ENCODE measurements around the gene OPCML.
A peak's percentile ranks its signal among the peaks of the same experiment; 100 is the strongest.

OPCML gene

DNA sequence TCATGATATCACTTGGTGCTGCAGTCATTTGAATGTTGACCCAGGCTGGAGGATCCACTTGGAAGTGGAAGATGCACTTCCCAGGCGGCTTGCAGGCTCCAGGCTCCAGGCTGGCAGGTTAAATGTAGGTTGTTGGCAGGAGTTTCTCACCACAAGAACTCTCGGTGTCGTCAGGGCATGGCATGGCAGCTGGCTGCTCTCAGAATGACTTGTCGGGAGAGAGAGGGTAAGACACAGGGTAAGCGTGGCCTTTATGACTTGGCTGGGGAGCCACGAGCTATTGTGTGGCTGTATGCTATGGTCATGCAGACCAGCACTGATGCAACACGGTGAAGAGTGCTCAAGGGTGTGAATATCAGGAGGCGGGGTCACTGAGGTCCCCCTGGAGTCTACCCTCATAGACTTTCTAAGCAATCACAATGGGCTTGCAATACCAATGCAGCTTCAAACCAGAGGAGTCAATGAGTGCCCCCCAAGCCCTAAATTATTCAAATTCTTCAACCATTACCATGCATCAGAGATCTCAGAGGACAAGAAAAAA, 1027.7 kb downstream of the OPCML start:
- no peak for DNase-seq

DNA sequence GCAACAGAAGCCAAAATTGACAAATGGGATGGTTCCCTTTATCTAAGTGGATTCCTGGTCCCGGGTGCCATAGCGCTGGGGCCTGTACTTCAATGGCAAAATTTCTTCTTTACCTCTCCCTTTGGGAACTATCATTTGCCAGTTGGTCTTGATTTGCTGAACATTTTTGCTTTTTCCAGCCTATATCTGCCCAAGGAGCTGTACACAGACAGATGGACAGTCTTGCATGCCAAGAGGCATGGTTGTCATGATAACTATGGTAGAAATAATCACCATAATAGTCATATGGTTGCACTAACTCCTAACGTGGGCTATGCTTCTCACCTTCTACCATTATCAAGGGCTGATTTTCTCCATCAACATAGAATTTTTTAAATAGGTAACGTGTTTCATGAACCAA, 1030.9 kb downstream of the OPCML start:
- DNase-seq = no peak

GRCh38 chr11:132499661-132500060, 1032.6 kb downstream of the OPCML start:
- no peak for DNase-seq

GRCh38 chr11:132496341-132496740, 1036.0 kb downstream of the OPCML start:
- no peak for DNase-seq

DNA sequence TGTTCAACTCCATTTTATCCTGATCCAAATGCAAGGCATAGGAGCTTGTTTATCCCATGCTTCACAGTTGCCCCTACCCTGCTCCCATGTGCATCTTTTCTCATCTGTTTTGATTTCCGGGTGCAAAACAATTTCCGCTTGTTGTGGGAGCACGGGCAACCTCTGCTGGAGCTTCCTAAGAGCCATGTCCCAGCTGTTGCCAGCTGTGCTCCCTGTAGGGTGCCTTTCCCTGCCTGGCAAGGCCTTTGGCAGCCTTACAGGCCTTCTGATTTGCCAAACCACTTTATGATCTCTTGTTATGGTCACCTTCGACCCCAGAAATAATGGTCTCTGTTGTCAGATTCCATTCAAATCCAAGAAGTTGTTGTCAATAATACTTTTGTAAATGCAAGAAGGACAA, 1038.5 kb downstream of the OPCML start:
- DNase-seq = no peak

GRCh38 chr11:132490978-132491377, 1041.3 kb downstream of the OPCML start:
- DNase-seq = peak; percentile 71

DNA sequence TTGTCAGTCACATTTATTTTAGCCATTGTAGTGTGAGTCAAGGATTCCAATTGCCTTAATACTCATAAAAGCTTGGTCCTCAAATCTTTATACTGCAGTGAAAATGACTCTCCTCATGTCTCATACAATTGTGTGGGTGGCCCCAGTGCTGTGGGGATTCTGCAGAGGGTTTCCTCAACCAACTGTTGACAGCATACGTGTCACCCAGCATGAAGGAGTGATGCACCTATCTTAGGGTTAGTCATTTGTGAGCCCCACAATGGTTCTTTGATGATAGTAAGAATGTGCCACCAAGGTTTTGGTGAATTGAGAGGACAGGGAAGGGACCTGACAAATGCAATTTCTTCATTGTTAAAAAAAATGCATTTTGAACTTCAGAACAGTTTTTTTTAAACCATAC, 1046.2 kb downstream of the OPCML start:
- DNase-seq = no peak

GRCh38 chr11:132475026-132475425, 1057.3 kb downstream of the OPCML start:
- no peak for DNase-seq

DNA sequence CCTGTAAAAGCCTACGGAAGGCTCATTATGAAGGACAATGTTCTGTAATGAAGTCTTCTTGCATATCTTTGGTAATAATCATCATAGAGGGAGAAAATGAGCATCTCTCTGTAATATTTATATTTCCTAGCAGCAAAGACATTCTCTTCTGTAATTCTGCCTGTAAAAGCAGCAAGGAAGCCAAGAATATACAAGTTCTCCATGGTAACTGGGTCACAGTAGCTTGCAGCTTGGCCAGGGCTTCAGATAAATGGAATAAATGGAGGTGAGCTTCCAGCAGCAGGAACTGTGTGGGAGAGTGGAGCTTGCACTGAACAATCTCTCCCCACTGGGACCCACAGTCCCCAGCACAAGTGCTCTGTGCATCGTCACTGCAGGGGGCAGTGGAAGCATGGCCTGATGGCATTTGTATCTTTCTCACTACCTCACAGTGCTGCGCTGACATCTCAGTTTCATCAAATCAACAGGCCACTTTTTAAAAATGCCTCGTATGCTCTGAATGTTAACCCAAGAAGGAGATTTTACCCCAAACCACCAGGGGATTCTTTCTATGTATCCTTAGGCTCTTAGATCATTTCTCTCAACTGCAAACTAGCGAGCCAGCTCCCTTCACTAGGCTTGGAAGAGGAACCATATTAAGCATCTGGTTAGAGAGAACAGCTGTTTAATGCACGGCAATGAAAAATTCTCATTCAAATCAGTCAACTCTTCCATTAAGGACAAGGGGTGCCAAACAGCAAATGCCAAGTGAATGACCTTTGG, 1059.7 kb downstream of the OPCML start:
- peak; percentile 80 for DNase-seq

GRCh38 chr11:132471466-132471865, 1060.8 kb downstream of the OPCML start:
- DNase-seq = no peak

DNA sequence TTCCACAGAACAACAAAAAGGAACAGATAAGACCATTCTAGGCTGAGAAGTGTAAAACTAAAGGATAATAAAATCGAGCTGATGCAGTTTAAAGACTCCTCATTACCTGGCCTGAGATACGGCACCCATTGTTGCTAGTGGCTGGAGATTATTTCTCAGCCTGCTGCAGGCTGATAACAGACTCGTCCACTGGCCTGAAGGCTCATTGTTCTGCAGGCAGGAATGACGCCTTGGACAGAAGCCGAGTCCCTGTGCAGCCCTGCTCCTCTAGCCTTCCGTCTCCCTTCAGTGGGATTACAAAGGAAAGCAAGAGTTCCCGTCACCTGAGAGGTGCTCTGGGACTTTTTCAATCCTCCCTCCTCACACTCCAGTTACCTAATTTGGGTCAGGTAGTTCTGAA, 1065.3 kb downstream of the OPCML start:
- DNase-seq = no peak

- no peak for DNase-seq
Observed at GRCh38 chr11:132464939-132465338, 1067.4 kb downstream of the OPCML start.

DNA sequence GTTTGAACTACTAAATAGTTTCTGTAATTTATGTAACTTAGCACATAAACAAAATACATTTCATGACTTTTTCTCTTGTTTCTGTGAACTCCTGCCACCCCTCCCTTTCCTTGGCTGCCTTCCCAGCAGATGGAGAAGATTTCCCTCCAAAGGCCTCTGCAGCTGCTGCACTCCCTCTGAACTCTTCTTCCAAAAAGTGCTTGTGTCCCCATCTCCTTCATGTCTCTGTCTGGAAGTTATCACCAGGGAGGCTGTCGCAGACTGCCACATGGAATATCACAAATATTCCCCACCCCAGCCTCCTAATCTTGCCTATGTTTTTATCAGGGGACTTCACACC, 1068.3 kb downstream of the OPCML start:
- peak; percentile 93 for DNase-seq

DNA sequence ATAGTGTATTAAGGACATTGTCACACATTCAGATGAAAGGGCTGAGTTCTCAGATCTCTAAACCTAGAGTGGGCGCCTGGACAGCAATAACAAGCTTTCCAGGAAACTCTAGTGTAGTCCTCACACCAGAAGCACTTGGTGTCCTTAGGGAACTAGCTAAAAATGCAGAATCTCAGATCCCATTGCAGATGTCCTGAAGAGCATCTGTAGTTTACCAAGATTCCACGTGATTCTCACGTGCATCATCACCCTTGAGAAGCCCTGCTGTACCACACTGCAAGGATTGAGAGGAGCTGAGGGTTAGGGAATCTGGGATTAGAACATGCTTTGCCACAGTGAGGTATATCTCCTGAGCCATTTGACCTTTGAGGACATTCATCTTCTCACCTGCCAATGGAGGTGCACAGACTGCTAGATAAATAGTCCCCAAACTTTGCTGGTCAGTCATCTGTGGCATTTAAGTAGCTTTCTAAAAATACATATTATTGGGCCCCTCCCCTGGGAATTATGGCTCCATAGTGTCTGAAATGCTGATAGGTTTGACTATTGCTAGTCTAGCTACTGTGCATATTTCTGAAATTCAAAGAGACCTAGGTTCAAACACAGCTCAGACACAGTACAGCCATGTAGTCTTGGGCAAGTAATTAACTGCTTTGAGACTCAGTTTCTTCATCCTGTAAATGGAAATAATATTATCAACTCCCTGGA, 1068.9 kb downstream of the OPCML start:
- DNase-seq = peak; percentile 29

DNA sequence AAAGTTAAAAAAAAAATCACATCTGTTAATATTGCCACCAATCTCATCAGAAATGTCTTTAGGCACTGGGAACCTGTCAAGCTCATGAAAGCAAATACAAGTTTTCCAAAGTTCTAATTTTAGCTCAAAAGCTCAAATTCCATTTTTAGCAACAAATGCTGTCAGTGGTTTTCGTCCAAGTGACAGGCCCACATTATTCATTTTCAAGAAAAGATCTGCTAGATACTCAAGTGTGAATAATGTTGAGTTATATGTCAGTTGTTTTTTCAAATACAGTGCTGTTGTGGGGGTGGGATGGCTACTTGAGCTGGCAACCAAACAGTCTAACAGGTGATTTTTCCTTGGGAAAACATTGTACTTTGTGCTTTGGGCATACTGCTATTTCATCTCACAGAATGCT, 1072.6 kb downstream of the OPCML start:
- DNase-seq = no peak

DNA sequence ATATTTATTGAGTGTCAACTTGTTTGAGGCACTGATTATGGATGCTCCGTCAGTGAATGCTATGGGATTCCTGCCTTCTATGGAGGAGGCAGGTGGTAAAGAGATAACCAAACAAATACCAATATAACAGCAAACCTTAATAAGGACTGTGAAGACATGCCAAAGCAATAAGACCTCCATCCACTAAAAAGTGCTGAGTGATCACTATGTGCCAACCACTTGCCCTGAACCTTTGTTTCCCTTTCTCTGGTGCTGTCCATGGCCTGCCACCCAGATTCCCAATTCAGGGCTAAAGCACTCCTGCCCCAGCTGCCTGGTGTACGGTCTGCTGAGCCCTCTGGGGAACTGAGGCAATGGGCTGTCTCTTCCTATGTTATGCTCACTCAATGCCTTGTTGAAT, 1074.9 kb downstream of the OPCML start:
- DNase-seq = no peak

DNA sequence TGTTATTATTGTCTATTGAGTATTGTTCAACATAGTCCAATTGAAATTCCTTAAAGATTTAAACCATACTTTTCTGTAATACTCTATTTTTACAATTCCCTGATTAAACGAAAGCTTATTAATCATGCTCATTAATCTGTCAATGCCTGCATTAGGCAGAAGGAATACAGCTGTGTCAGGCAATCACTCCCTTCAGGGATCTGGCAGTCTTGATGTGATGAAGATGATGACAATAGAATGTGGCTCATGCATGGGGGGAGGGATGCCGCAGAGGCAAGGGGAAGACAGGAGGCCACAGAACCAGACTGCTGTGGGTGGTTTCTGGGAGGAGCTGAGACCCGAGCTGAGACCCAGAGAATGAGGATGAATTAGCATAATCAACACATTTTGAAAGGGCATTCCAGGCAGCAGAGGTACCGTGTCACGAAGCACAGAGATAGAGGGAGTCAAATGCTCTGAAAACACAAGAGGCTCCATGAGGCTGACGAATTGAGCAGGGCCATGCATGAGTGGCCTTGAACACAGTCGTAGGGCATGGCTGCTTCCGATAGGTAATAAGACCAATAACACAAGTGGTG, 1075.5 kb downstream of the OPCML start:
- DNase-seq = no peak

DNA sequence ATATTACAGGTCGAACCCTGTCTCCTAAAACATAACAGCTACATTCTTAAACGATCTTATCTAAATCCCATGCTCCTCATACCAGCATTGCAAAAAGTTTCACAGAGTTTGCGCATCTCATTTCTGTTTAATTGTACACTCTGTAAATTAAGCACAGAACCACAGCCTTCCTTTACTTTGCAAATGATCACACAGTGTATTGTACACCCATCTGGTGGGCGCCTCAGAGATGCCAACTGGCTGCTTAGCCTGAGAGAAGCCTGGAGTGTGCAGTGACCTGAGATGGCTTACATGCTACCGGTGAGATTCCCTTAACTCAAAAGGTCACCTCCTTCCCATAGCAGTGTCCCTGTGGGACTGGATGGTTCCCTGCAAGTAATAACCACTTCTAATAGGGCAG, 1077.3 kb downstream of the OPCML start:
- no peak for DNase-seq

DNA sequence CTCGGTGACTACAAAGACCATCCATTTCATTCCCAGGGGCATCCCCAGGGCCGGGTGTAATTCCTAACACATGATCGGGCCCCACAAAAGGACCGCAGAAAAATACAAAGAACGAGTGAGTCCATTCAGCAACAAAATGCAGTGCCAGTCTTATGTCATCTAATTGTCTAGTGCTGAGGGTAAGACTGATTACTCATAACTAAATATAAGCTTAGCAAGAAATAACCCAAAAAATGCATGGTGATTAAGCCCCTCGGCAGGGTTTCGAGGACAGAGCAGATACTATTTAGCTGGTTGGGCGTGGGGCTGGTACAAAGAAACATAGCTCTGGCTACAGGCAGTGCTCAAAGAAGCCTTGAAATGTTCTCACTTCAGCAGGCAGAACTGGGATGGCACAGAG, 1078.9 kb downstream of the OPCML start:
- no peak for DNase-seq

- no peak for DNase-seq
Observed at GRCh38 chr11:132452616-132453015, 1079.7 kb downstream of the OPCML start.

- no peak for DNase-seq
Observed at GRCh38 chr11:132451942-132452601, 1080.2 kb downstream of the OPCML start.

DNA sequence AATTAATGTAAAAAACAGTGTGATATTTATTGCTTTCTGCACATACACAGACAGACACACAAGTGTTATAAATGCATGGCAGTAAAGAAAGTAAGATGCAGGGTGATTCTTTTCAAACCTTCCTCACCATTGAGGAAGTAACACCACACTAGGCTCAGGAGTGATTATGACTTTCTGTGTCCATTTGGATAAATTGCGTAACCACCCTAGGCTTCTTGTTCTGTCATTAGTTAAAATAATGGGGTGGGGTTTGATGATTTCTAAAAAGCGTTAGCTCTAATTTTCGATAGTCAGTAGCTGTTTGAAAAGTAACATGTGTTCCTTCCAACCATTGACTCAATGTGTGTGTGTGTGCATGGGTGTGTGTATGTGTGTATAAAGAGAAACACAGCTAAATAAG, 1081.7 kb downstream of the OPCML start:
- DNase-seq = no peak

DNA sequence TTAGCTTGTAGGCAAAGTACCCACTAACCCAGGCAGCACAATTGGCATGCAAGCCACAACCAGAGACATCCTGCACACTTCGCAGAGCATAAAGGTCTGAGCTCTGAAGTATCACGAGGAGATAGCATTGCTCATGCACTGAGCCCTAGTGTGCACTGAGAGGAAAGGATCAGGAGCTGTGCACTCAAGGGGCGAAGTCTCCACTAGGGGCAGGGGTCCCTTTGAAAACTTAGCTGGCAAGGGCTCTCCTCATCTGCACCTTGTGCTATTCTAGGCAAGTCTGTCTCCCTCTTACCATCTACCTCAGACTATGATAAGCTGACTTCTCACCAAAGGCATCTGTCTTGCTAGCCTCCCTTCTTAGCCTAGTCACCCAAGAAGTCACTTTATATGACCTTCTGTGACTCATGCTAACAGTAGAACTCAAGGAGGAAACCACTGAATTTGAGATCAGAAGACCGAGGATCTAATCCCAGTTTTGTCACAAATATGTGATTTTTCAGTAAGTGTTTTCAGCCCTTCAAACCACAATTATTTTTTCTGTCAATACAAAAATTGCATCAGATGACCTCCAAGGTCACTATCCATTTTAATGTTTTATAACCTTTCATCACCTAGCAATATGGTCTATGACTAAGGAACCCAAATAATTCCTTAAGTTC, 1083.8 kb downstream of the OPCML start:
- no peak for DNase-seq

Measured in right hindlimb (tissue), 1 donor.